Posterior cingulate gyrus (tissue), 11 donors: ENCODE measurements around the gene DNAJB11.
"Not testable (repeated sequence)": the region's sequence is repeated elsewhere in the genome, so short reads cannot be mapped to it uniquely, and the experiment has no call there.

Experiments used
- DNase-seq, 10 donors: peaks; one replicate each; pipeline versions ENCODE4 v3.0.0 to v3.0.0-alpha.2; 2020 to 2021; ENCODE audit warnings: mixed read lengths in 3 of 10
- intact Hi-C: fragments of 100-400 bp; cut with DNase I; formaldehyde crosslinking; loops from one replicate; pipeline ENCODE4 v1.15.1; 2023

Gene DNAJB11

GRCh38 chr3:186570096-186570940, at the start of gene DNAJB11:
Gene DNAJB11 (plus strand): TSS chr3:186570720. CDS start chr3:186570898, 178 bp downstream.
- peak; percentile 99 to 100 (median 100) for DNase-seq
- intact Hi-C loops: loop anchor here (5.0 kb wide), 2 partner anchors 47 to 217 kb away; no protein-coding TSS in a partner anchor

- intact Hi-C loops: no loop called here
Observed at GRCh38 chr3:186520957-186521842, 49.3 kb upstream of the DNAJB11 start.

GRCh38 chr3:186523022-186523421, 47.5 kb upstream of the DNAJB11 start:
- no peak for DNase-seq
- intact Hi-C loops: no loop called here

More at GRCh38 chr3:186520957-186521842, 49.3 kb upstream of the DNAJB11 start:
- DNase-seq: no peak

GRCh38 chr3:186523434-186523833, 47.1 kb upstream of the DNAJB11 start:
- intact Hi-C loops: no loop called here
- no peak for DNase-seq

- no peak for DNase-seq
- intact Hi-C loops: no loop called here
Observed at GRCh38 chr3:186524616-186525015, 45.9 kb upstream of the DNAJB11 start.

GRCh38 chr3:186525369-186526255, 44.9 kb upstream of the DNAJB11 start:
- no peak for DNase-seq
- intact Hi-C loops: no loop called here

GRCh38 chr3:186526256-186526606, 44.3 kb upstream of the DNAJB11 start:
- intact Hi-C loops: no loop called here
- DNase-seq: peak in 1 of 10 donors; percentile 82

- DNase-seq: peak in 2 of 10 donors; percentile 32 to 83
- intact Hi-C loops: no loop called here
Observed at GRCh38 chr3:186529201-186529999, 41.1 kb upstream of the DNAJB11 start.

GRCh38 chr3:186530415-186530814, 40.1 kb upstream of the DNAJB11 start:
- intact Hi-C loops: no loop called here

GRCh38 chr3:186531694-186532093, 38.8 kb upstream of the DNAJB11 start:
- DNase-seq, intact Hi-C loops: not testable (repeated sequence)

More at GRCh38 chr3:186530415-186530814, 40.1 kb upstream of the DNAJB11 start:
- no peak for DNase-seq

GRCh38 chr3:186532598-186533072, 37.9 kb upstream of the DNAJB11 start:
- intact Hi-C loops: no loop called here
- no peak for DNase-seq

- no peak for DNase-seq
- intact Hi-C loops: no loop called here
Observed at GRCh38 chr3:186534113-186534669, 36.3 kb upstream of the DNAJB11 start.

GRCh38 chr3:186536883-186537844, 33.4 kb upstream of the DNAJB11 start:
- intact Hi-C loops: no loop called here
- no peak for DNase-seq

- no peak for DNase-seq
- intact Hi-C loops: no loop called here
Observed at GRCh38 chr3:186538779-186539178, 31.7 kb upstream of the DNAJB11 start.

- intact Hi-C loops: loop anchor here (1.0 to 2.0 kb wide), 2 partner anchors 282 to 563 kb away; no protein-coding TSS in a partner anchor
- peak in 9 of 10 donors; percentile 47 to 93 (median 80) for DNase-seq
Observed at GRCh38 chr3:186540221-186540834, 30.2 kb upstream of the DNAJB11 start.

- no peak for DNase-seq
- intact Hi-C loops: loop anchor here (1.0 to 2.0 kb wide), 2 partner anchors 282 to 564 kb away; no protein-coding TSS in a partner anchor
Observed at GRCh38 chr3:186540835-186541226, 29.7 kb upstream of the DNAJB11 start.

- no peak for DNase-seq
- intact Hi-C loops: no loop called here
Observed at GRCh38 chr3:186544281-186544680, 26.2 kb upstream of the DNAJB11 start, which contains the start of gene CRYGS. Gene CRYGS (minus strand): TSS chr3:186544380. CDS start chr3:186544326, 54 bp downstream.
